B cell (primary cell): ENCODE data around the gene SGTA. TPM values are rescaled to one million over a fixed set of nuclear protein-coding genes. Genes with fewer than 3 reads are reported as not detected.

ENCODE experiments used
- ATAC-seq: fragments of 200-7000 bp; cut with Tn5 transposase; one replicate; pipeline ENCODE4 v1.10.0; 2021; ENCODE audit warnings: low read depth, mild to moderate bottlenecking, moderate number of reproducible peaks, moderate library complexity
- CTCF ChIA-PET: fragments of 350-600 bp; sonication (Branson Sonifier 250); formaldehyde crosslinking; loops from one replicate; lab custom pipeline; 2021; ENCODE audit warnings: antibody characterized with exemption, inconsistent platforms; lab: Charles Lee
- POLR2A ChIA-PET: fragments of 350-600 bp; sonication (Branson Sonifier 250); formaldehyde crosslinking; loops from one replicate; lab custom pipeline; 2021; ENCODE audit warnings: antibody characterized with exemption; lab: Charles Lee
- DNase-seq: peaks from one replicate; pipeline ENCODE4 v3.0.0; 2013
- H2AFZ ChIP-seq: 2 replicates; pipeline ENCODE4 v1.6.1; 2012; ENCODE audit warnings: mild to moderate bottlenecking, low read depth, low read length; ENCODE audit not compliant: insufficient read depth, poor library complexity, severe bottlenecking
- H3K27ac ChIP-seq, 2 donors: 1 replicate in 1 of 2; 2 replicates in 1 of 2; pipeline ENCODE4 v1.5.1; 2012 to 2013; ENCODE audit warnings: low read length in 2 of 2, mild to moderate bottlenecking in 2 of 2, moderate library complexity in 1 of 2
- H3K27me3 ChIP-seq, 4 experiments: fragments of 200-600 bp in 1 of 4; sonication (generic) in 1 of 4; replicated peaks in 1 of 4; 1 replicate in 2 of 4; 2 replicates in 2 of 4; pipeline versions ENCODE4 v1.6.1 to v1.7.0; 2013 to 2016; ENCODE audit warnings: low read length in 3 of 4, mild to moderate bottlenecking in 2 of 4, mixed read lengths in 1 of 4, moderate library complexity in 1 of 4; ENCODE audit not compliant: insufficient read depth in 4 of 4, control insufficient read depth in 3 of 4; ENCODE audit errors: control extremely low read depth in 1 of 4
- H3K36me3 ChIP-seq, 2 experiments: replicated peaks in 1 of 2; 1 replicate in 1 of 2; 2 replicates in 1 of 2; pipeline versions ENCODE4 v1.6.1 to v1.7.1; 2013; ENCODE audit warnings: low read length in 1 of 2; ENCODE audit not compliant: insufficient read depth in 2 of 2, control insufficient read depth in 1 of 2; ENCODE audit errors: control extremely low read depth in 1 of 2, extremely low read depth in 1 of 2
- H3K4me1 ChIP-seq, 2 donors: fragments of 200-600 bp in 1 of 2; sonication (generic) in 1 of 2; 1 replicate in 1 of 2; 2 replicates in 1 of 2; pipeline versions ENCODE4 v1.5.1 to v1.6.1; 2013 to 2017; ENCODE audit warnings: low read length in 2 of 2; ENCODE audit not compliant: control insufficient read depth in 2 of 2, insufficient read depth in 2 of 2
- H3K4me2 ChIP-seq: replicated peaks from 2 replicates; pipeline ENCODE3; 2012; ENCODE audit warnings: mild to moderate bottlenecking, low read depth, low read length; ENCODE audit not compliant: poor library complexity, severe bottlenecking
- H3K4me3 ChIP-seq, 5 experiments: fragments of 200-600 bp in 1 of 5; sonication (generic) in 1 of 5; 1 replicate in 3 of 5; 2 replicates in 2 of 5; pipeline versions ENCODE4 v1.5.1 to v1.7.0; 2011 to 2016; ENCODE audit warnings: low read length in 4 of 5, mild to moderate bottlenecking in 4 of 5, low read depth in 2 of 5, control low read depth in 1 of 5, moderate library complexity in 1 of 5; ENCODE audit not compliant: insufficient read depth in 1 of 5; ENCODE audit errors: control extremely low read depth in 1 of 5, extremely low read depth in 1 of 5
- H3K79me2 ChIP-seq: fragments of 200-600 bp; sonication (generic); one replicate; pipeline ENCODE4 v1.6.0; 2016; ENCODE audit warnings: low read length; ENCODE audit not compliant: control insufficient read depth, insufficient read depth
- H3K9ac ChIP-seq: fragments of 200-600 bp; sonication (generic); 2 replicates; pipeline ENCODE4 v1.6.1; 2017; ENCODE audit warnings: mild to moderate bottlenecking, low read length, moderate library complexity
- H3K9me3 ChIP-seq, 3 donors: one replicate each; pipeline versions ENCODE4 v1.6.1 to v1.7.1; 2013; ENCODE audit warnings: low read length in 2 of 3; ENCODE audit not compliant: control insufficient read depth in 2 of 3, insufficient read depth in 1 of 3; ENCODE audit errors: control extremely low read depth in 1 of 3
- H4K20me1 ChIP-seq: 2 replicates; pipeline ENCODE4 v1.6.0; 2012; ENCODE audit warnings: mild to moderate bottlenecking, low read length; ENCODE audit not compliant: insufficient read depth, control insufficient read depth, poor library complexity, severe bottlenecking
- H3K27ac Mint-ChIP-seq: one replicate; pipeline ENCODE4 v1.8.0; 2021; ENCODE audit warnings: mixed read lengths
- H3K27me3 Mint-ChIP-seq: one replicate; pipeline ENCODE4 v1.8.0; 2021; ENCODE audit warnings: mixed read lengths
- H3K4me1 Mint-ChIP-seq: one replicate; pipeline ENCODE4 v1.8.0; 2021; ENCODE audit warnings: mixed read lengths
- H3K4me3 Mint-ChIP-seq: one replicate; pipeline ENCODE4 v1.8.0; 2021; ENCODE audit warnings: mixed read lengths
- H3K9me3 Mint-ChIP-seq: one replicate; pipeline ENCODE4 v1.8.0; 2022; ENCODE audit warnings: mixed read lengths; ENCODE audit not compliant: insufficient read depth
- CTCF ChIP-seq: fragments of 200-600 bp; IDR thresholded peaks from one replicate; pipeline ENCODE4 v1.8.0; 2022; ENCODE audit warnings: antibody characterized with exemption, mild to moderate bottlenecking
- EZH2 ChIP-seq: IDR thresholded peaks from 2 replicates; pipeline ENCODE4 v1.6.1; 2012; ENCODE audit warnings: borderline replicate concordance, low read depth, mild to moderate bottlenecking, moderate library complexity, low read length; ENCODE audit not compliant: insufficient read depth, poor library complexity, severe bottlenecking
- WGBS: methylation state at CpG from one replicate; pipeline ENCODE4 v1.1.5; 2013; ENCODE audit warnings: missing lambda C conversion rate; ENCODE audit not compliant: insufficient coverage; 5-methylcytosine and 5-hydroxymethylcytosine counted together
- intact Hi-C: fragments of 100-400 bp; cut with micrococcal nuclease; formaldehyde crosslinking; loops from one replicate; pipeline ENCODE4 v1.10.0; 2022
- polyA plus RNA-seq: library from polyadenylated mRNA; depleted of rRNA; stranded (reverse); fragments of >200 nt; gene quantifications from 2 replicates; pipeline ENCODE4 v1.2.3, GENCODE V29; 2012
- total RNA-seq, 2 donors: library from RNA; stranded (reverse); fragments of 120-200 nt in 1 of 2; gene quantifications; 1 replicate in 1 of 2; 2 replicates in 1 of 2; pipeline versions ENCODE4 v1.2.3 to v1.2.4, GENCODE V29; 2013 to 2022

Gene SGTA
- total and polyA plus RNA-seq, 2 donors (not counting 1 experiment from before 2014, with no cell fraction given): 36.6 to 42.0 TPM

- Histone ChIP-seq H3K4me2 (no peak overlapping the region), H3K9ac (no peak overlapping the region), H2AFZ (no peak overlapping the region), H3K9me3 (no peaks in the 10 kb centered on the region), H3K4me1 (no peaks in the 10 kb centered on the region), H4K20me1 (no peaks in the 10 kb centered on the region), H3K27me3 (no peaks in the 10 kb centered on the region), H3K27ac (no peak overlapping the region), H3K4me3 (no peak overlapping the region), H3K79me2 (peaks cover 5% of the 10 kb centered on the region), H3K36me3 (peaks cover 0 to 29% of the 10 kb centered on the region in 2 experiments)
- DNase-seq (no peak), ATAC-seq (no peak)
- POLR2A ChIA-PET: no interaction called here
- TF ChIP-seq CTCF (no peak), EZH2 (no peak)
- CTCF ChIA-PET: no interaction called here
- no peak overlapping the region for H3K4me3 Mint-ChIP-seq
- intact Hi-C loops: no loop called here
- 79% methylated on average over 20 of the region's 23 CpGs for WGBS
- no peaks in the 10 kb centered on the region for H3K9me3 Mint-ChIP-seq
- no peak overlapping the region for H3K27ac Mint-ChIP-seq
- no peaks in the 10 kb centered on the region for H3K4me1 Mint-ChIP-seq
- H3K27me3 Mint-ChIP-seq: no peaks in the 10 kb centered on the region
Observed at GRCh38 chr19:2805991-2806649, 23.0 kb upstream of the SGTA start.

- DNase-seq: no peak
- H3K9me3 ChIP-seq: no peaks in the 10 kb centered on the region
- Mint-ChIP-seq H3K27me3 (no peaks in the 10 kb centered on the region), H3K27ac (no peak overlapping the region), H3K4me3 (no peak overlapping the region), H3K9me3 (no peaks in the 10 kb centered on the region), H3K4me1 (no peaks in the 10 kb centered on the region)
- H3K27ac ChIP-seq: no peak overlapping the region
- intact Hi-C loops: no loop called here
- no peaks in the 10 kb centered on the region for H3K4me1 ChIP-seq
- CTCF ChIA-PET: no interaction called here
- WGBS: 97% methylated on average over 18 of the region's 28 CpGs
- no peak for TF ChIP-seq EZH2
- TF ChIP-seq CTCF: no peak
- no peak for ATAC-seq
- no peaks in the 10 kb centered on the region for H3K27me3 ChIP-seq
- no peak overlapping the region for H2AFZ ChIP-seq
- POLR2A ChIA-PET: no interaction called here
- no peak overlapping the region for H3K4me2 ChIP-seq
- peaks cover 5% of the 10 kb centered on the region for H3K79me2 ChIP-seq
- H3K9ac ChIP-seq: no peak overlapping the region
- H3K4me3 ChIP-seq: no peak overlapping the region
- peaks cover 0 to 32% of the 10 kb centered on the region in 2 experiments for H3K36me3 ChIP-seq
- H4K20me1 ChIP-seq: no peaks in the 10 kb centered on the region
Observed at GRCh38 chr19:2805261-2805900, 22.3 kb upstream of the SGTA start.
